Femur (tissue), 1 donor: Measurements from ENCODE around the gene CAMK4.

ENCODE experiments used
- DNase-seq: peaks from one replicate; pipeline ENCODE4 v3.0.0-alpha.2; 2017

Gene CAMK4

GRCh38 chr5:111439473-111440075 is 215.4 kb downstream of the CAMK4 start:
- DNase-seq: no peak

GRCh38 chr5:111447099-111447498 is 222.9 kb downstream of the CAMK4 start:
- no peak for DNase-seq

DNA sequence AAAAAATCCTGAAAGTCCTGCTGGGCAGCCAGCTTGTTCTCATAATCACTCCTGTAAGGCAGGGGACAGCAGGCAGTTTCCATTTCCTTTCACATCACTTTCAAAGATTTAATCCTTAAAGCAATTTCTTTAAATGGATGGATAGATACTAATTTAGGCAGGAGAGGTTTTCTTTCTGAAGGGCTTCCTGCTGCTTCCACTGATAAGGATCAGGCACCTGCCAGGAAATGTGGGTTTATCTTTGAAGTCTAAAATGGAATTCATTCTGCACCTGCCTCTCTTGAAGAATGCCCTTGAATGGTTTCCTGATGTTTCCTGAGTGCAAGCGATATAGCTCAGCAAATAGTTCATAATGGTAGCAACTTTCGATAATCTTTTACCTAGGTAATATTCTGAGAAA is 223.6 kb downstream of the CAMK4 start:
- DNase-seq: no peak

GRCh38 chr5:111453295-111453694 is 229.1 kb downstream of the CAMK4 start:
- no peak for DNase-seq

- no peak for DNase-seq
These were observed 229.6 kb downstream of the CAMK4 start for GRCh38 chr5:111453747-111454146.

DNA sequence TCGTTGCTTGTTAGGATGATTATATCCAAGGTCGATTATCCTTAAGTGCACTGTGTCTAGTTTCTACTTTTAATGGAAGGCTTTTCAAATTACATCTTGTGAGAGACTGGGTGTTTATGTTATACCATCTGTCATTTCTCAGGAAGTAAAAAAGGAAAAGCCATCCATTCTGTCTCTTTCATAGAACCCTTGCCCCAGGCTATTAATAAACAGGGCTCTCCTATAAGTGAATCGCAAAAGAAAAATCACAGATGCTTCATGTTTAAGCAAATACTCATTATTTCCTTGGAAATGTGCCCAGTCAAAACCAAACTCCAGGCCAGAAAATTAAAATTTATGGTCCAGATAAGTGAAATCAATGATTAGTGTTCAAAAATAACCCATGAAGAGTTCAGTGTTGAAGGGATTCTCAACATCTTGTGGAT is 230.0 kb downstream of the CAMK4 start:
- no peak for DNase-seq

DNA sequence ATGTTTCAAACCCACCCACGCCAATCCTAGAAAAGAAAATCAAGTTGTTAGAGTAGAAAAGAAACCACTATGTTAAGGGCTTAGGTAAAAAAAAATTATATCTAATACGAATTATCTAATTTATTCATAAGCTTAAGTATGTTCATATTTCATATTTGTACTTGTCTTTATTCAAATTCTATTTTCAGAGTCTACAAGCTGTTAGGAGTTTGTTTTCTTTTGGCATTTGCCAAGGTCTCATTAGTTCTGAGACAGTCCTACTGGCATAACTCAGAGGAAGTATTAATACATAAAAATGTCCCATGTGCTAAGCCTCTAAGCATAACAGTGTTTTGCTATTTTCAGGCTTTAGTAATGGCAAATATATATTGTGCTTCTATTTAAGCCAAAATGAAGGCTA is 230.6 kb downstream of the CAMK4 start:
- DNase-seq: no peak

- DNase-seq: no peak
These were observed 237.1 kb downstream of the CAMK4 start for GRCh38 chr5:111461255-111461671.

- no peak for DNase-seq
These were observed 237.8 kb downstream of the CAMK4 start for GRCh38 chr5:111461934-111462333.

- no peak for DNase-seq
These were observed 239.1 kb downstream of the CAMK4 start for GRCh38 chr5:111463311-111463710.

DNA sequence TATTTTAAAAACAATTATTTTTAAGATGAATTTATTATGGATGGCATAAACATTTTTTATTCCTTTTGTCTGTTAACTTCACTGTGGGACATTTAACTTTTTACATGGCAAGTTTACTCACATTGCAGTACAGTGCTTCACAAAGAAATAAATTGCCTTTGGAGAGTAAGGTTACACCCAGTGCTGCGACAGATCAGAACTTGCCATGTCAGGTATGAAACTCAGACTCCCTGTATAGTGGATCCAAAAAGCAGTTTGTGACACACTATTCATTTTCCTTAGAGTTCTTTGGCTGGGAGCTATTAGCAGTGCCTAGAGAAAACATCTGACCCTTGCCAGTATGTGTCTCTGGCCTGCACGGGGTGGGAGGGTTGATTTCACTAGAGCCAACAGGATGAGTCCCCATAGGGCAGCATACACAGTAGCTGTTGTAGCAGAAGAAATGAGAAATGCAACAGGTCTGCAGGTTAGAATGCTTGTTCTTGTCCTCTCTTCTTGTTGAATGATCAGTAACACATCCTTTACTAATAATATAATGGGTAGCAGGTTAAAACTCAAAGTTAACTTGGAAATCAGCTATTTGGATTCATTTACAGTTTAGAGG is 245.2 kb downstream of the CAMK4 start:
- DNase-seq: no peak

- DNase-seq: no peak
These were observed 245.7 kb downstream of the CAMK4 start for GRCh38 chr5:111469903-111470302.

- DNase-seq: no peak
These were observed 247.9 kb downstream of the CAMK4 start for GRCh38 chr5:111472096-111472495.

- no peak for DNase-seq
These were observed 248.4 kb downstream of the CAMK4 start for GRCh38 chr5:111472579-111472978.

- no peak for DNase-seq
These were observed 254.1 kb downstream of the CAMK4 start for GRCh38 chr5:111478266-111478665.

GRCh38 chr5:111478898-111479297 is 254.7 kb downstream of the CAMK4 start:
- no peak for DNase-seq

- DNase-seq: no peak
These were observed 256.2 kb downstream of the CAMK4 start for GRCh38 chr5:111480346-111480745.

DNA sequence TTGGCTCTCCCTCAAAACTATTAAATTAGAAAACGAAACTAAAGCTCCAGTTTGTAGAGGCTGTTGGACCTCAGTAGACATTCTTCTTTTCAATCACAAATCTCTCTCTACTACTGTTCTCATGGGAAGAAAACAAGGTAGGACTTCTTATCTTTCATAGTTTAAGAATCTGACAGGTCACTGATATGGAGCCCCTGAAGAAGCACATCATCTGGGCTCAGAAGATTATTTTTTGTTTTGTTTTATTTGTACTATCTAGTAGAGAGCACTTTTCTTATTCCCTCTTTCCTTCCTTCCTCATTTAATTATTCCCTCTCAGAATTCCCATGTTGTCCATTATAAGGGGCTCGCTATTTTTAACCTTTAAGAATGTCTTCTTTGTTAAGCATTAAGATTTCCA is 261.9 kb downstream of the CAMK4 start:
- no peak for DNase-seq

- no peak for DNase-seq
These were observed 262.7 kb downstream of the CAMK4 start for GRCh38 chr5:111486926-111487325.

DNA sequence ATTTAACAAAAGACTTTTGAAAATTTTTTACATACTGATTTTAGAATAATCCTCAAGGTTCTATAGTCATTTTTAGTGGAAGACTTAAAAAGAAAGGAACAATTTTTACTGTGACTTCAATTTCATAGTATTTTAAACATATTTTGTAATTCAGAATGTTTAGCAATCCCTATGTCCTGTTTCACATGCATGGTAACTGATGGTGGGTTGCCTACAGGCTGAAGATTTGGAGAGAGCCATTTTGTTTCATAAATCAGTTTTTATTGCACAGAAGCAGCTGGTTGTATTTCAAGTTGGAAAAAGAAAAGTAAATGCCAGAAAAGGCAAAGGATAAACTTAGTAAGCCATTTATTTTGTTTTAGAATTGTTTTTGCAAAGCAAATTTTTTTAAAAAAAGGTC is 264.2 kb downstream of the CAMK4 start:
- DNase-seq: no peak

DNA sequence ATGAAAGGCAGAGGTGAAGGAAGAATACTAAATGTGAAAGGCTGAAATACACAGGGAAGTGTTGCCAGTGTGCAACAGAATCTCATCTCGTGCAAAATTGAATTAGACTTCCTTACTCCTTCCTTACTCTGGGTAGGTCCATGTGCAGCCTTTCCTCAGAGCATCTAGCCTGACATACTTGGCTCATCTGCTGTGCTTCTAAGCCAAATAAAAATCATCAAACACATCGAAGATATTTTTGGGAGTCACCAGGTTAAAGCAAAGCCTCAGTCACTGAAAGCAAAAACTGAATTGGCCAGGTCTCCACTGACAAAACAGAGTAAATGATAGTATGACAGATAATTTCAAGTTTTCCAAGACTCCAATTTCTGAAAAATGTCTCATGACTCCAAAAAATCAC is 268.8 kb downstream of the CAMK4 start:
- no peak for DNase-seq

DNA sequence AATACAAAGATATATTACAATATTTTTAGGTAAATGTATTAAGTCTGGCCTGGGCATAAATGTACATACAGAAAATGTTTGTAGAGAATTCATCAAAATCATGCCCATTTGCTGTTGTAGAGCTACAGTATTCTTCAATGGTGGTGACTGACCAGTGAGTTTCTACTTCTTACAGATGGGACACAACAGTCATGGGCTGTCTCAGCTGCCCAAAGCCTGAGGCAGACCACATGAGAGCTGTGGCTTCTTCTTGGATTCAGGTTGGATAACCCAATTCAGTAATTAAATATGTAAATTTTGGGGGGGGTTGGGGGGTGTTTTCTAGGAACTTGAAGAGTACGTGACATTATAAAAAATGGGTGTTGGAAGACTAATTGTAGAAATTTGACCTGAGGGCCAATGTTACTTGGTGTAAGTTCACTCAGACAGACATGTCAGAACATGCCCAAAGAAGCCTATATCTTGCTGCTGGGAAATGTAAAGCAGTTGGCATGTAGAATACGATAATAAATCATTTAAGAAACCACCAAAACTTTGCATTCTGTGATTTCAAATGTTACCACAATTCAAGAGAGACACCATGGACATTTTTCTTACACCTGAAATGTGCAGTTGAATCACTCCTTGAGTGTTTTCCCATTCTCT is 270.3 kb downstream of the CAMK4 start:
- DNase-seq: no peak

DNA sequence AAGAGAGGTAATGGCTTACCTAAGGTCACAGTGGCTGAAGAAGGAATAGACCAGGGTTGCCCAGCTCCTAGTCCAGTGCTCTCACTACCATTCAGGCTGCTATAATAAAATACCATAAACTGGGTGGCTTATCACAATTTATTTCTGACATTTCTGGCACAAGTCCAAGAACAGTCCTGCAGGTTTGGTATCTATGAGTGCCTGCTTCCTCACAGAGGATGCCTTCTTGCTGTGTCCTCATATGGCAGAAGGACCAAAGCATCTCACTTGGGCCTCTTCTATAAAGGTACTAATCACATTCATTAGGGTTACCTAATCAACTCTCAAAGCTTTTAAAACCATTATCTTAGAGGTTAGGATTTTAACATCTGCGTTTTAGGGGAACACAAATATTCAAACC is 271.0 kb downstream of the CAMK4 start:
- no peak for DNase-seq

DNA sequence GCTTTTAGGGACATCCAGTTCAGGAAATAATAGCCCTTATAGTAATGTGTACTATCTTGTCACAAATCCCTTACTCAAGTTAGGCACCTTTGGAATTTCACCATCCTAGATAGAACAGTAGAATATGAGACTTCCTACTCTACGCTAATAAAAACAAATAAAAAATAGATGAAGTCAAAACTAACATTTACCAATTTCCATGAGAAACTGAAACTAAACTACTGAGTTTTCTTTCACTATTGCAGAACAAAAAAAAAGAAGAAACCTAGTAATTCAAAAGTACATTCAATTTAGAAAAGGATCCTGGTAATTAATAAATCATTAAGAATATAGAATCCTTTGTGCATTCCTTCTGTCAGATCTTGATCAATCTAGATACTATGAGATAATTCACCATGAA is 274.2 kb downstream of the CAMK4 start:
- no peak for DNase-seq

DNA sequence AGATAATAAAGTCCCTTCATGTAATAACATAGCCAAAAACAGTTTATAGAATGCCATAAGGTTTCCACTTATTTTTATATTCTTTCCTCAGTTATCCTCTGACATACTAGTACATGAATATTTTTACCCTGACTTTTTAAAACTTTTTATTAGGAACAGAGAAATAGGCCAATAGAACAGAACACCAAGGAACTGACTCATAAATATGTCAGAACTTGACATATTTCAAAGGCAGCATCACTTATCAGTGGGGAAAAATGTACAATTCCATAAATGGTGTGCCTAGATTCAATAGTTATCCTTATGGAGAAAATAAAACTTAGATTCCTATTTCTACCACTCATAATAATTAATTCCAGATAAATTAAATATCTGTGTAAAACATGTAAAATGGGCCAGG is 278.8 kb downstream of the CAMK4 start:
- DNase-seq: no peak
